ENCODE data around the gene TGIF1. TPM values are rescaled to one million over a fixed set of nuclear protein-coding genes. Genes with fewer than 3 reads are reported as not detected.
A peak's percentile ranks its signal among the peaks of the same experiment; 100 is the strongest.

TGIF1 gene
- total and polyA plus RNA-seq, 9 of the 15 experiments (the other 6 are each of a cell fraction or from before 2014, with no cell fraction given), result 16.1 to 77.7 (median 44.6) TPM

DNA sequence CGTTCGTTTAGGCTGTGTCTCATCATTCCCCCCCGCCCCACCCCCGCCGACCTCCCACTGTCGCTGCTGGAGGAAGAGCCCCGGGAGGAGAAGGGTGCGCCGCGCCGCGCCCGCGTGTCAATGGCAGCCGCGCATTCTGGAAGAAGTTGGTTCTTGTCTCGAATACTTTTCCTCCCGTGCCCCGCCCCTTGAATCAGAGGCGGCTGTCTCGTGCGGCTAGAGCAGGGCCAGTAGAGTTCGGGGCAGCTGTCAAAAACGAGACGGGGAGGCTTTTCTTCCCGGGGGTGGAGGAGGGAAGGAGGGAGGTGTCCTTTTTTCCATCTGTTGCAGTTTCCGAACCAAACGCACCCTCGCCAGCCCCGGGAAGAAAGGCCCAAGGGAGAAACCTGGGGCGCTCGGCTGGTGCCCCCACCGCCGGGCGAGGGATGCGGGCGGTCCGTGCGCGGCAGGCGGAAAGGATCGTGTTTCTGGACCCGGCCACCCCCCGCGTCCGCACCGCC is 410 bp upstream of the TGIF1 start (continued):
- TF ChIP-seq, protein P1, sequence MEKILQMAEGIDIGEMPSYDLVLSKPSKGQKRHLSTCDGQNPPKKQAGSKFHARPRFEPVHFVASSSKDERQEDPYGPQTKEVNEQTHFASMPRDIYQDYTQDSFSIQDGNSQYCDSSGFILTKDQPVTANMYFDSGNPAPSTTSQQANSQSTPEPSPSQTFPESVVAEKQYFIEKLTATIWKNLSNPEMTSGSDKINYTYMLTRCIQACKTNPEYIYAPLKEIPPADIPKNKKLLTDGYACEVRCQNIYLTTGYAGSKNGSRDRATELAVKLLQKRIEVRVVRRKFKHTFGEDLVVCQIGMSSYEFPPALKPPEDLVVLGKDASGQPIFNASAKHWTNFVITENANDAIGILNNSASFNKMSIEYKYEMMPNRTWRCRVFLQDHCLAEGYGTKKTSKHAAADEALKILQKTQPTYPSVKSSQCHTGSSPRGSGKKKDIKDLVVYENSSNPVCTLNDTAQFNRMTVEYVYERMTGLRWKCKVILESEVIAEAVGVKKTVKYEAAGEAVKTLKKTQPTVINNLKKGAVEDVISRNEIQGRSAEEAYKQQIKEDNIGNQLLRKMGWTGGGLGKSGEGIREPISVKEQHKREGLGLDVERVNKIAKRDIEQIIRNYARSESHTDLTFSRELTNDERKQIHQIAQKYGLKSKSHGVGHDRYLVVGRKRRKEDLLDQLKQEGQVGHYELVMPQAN (IDR thresholded peaks at IDR 0.05; ENCODE audit: borderline replicate concordance), result no peak
- TF ChIP-seq, protein P2, sequence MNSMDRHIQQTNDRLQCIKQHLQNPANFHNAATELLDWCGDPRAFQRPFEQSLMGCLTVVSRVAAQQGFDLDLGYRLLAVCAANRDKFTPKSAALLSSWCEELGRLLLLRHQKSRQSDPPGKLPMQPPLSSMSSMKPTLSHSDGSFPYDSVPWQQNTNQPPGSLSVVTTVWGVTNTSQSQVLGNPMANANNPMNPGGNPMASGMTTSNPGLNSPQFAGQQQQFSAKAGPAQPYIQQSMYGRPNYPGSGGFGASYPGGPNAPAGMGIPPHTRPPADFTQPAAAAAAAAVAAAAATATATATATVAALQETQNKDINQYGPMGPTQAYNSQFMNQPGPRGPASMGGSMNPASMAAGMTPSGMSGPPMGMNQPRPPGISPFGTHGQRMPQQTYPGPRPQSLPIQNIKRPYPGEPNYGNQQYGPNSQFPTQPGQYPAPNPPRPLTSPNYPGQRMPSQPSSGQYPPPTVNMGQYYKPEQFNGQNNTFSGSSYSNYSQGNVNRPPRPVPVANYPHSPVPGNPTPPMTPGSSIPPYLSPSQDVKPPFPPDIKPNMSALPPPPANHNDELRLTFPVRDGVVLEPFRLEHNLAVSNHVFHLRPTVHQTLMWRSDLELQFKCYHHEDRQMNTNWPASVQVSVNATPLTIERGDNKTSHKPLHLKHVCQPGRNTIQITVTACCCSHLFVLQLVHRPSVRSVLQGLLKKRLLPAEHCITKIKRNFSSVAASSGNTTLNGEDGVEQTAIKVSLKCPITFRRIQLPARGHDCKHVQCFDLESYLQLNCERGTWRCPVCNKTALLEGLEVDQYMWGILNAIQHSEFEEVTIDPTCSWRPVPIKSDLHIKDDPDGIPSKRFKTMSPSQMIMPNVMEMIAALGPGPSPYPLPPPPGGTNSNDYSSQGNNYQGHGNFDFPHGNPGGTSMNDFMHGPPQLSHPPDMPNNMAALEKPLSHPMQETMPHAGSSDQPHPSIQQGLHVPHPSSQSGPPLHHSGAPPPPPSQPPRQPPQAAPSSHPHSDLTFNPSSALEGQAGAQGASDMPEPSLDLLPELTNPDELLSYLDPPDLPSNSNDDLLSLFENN (IDR thresholded peaks at IDR 0.05; ENCODE audit: low read depth in 2 of 2, low read length in 2 of 2), result no peak
- TF ChIP-seq, protein P3, sequence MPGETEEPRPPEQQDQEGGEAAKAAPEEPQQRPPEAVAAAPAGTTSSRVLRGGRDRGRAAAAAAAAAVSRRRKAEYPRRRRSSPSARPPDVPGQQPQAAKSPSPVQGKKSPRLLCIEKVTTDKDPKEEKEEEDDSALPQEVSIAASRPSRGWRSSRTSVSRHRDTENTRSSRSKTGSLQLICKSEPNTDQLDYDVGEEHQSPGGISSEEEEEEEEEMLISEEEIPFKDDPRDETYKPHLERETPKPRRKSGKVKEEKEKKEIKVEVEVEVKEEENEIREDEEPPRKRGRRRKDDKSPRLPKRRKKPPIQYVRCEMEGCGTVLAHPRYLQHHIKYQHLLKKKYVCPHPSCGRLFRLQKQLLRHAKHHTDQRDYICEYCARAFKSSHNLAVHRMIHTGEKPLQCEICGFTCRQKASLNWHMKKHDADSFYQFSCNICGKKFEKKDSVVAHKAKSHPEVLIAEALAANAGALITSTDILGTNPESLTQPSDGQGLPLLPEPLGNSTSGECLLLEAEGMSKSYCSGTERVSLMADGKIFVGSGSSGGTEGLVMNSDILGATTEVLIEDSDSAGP (CRISPR knock-in tag; IDR thresholded peaks at IDR 0.05), result no peak
- TF ChIP-seq CBX5 (IDR thresholded peaks at IDR 0.05; ENCODE audit: borderline replicate concordance, low read depth) (no peak), C11orf30 (IDR thresholded peaks at IDR 0.05; ENCODE audit: low read depth) (no peak), PCBP1 (IDR thresholded peaks at IDR 0.05; ENCODE audit: low read depth, low read length, poor library complexity, severe bottlenecking) (peak; percentile 22), PPARD (CRISPR knock-in tag; IDR thresholded peaks at IDR 0.05) (no peak), MXI1 (IDR thresholded peaks at IDR 0.05; ENCODE audit: low read depth, low read length) (peak; percentile 21; the same call in 1 of the 2 replicates), ZBTB7A (IDR thresholded peaks at IDR 0.05; ENCODE audit: borderline replicate concordance, control insufficient read depth, low read depth, low read length) (no peak)
- TF ChIP-seq, protein P4, sequence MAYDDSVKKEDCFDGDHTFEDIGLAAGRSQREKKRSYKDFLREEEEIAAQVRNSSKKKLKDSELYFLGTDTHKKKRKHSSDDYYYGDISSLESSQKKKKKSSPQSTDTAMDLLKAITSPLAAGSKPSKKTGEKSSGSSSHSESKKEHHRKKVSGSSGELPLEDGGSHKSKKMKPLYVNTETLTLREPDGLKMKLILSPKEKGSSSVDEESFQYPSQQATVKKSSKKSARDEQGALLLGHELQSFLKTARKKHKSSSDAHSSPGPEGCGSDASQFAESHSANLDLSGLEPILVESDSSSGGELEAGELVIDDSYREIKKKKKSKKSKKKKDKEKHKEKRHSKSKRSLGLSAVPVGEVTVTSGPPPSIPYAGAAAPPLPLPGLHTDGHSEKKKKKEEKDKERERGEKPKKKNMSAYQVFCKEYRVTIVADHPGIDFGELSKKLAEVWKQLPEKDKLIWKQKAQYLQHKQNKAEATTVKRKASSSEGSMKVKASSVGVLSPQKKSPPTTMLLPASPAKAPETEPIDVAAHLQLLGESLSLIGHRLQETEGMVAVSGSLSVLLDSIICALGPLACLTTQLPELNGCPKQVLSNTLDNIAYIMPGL (CRISPR knock-in tag; IDR thresholded peaks at IDR 0.05), result no peak
- TF ChIP-seq, protein P5, sequence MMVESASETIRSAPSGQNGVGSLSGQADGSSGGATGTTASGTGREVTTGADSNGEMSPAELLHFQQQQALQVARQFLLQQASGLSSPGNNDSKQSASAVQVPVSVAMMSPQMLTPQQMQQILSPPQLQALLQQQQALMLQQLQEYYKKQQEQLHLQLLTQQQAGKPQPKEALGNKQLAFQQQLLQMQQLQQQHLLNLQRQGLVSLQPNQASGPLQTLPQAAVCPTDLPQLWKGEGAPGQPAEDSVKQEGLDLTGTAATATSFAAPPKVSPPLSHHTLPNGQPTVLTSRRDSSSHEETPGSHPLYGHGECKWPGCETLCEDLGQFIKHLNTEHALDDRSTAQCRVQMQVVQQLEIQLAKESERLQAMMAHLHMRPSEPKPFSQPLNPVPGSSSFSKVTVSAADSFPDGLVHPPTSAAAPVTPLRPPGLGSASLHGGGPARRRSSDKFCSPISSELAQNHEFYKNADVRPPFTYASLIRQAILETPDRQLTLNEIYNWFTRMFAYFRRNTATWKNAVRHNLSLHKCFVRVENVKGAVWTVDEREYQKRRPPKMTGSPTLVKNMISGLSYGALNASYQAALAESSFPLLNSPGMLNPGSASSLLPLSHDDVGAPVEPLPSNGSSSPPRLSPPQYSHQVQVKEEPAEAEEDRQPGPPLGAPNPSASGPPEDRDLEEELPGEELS (CRISPR knock-in tag; IDR thresholded peaks at IDR 0.05; ENCODE audit: borderline replicate concordance), result no peak
- TF ChIP-seq, protein P6, sequence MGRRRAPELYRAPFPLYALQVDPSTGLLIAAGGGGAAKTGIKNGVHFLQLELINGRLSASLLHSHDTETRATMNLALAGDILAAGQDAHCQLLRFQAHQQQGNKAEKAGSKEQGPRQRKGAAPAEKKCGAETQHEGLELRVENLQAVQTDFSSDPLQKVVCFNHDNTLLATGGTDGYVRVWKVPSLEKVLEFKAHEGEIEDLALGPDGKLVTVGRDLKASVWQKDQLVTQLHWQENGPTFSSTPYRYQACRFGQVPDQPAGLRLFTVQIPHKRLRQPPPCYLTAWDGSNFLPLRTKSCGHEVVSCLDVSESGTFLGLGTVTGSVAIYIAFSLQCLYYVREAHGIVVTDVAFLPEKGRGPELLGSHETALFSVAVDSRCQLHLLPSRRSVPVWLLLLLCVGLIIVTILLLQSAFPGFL (CRISPR knock-in tag; IDR thresholded peaks at IDR 0.05), result no peak
- TF ChIP-seq, protein P7, sequence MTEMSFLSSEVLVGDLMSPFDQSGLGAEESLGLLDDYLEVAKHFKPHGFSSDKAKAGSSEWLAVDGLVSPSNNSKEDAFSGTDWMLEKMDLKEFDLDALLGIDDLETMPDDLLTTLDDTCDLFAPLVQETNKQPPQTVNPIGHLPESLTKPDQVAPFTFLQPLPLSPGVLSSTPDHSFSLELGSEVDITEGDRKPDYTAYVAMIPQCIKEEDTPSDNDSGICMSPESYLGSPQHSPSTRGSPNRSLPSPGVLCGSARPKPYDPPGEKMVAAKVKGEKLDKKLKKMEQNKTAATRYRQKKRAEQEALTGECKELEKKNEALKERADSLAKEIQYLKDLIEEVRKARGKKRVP (CRISPR knock-in tag; IDR thresholded peaks at IDR 0.05), result no peak

All from K562 (cell line).